KMS-11 (cell line): ENCODE results near the gene PPP2R3B.

ENCODE experiments used
- H2AFZ ChIP-seq: fragments of 200-600 bp; sonication (generic); 2 replicates; pipeline ENCODE4 v1.6.1; 2016; ENCODE audit warnings: antibody characterized with exemption, mixed run types, low read depth
- H3K27ac ChIP-seq: fragments of 200-600 bp; sonication (generic); 2 replicates; pipeline ENCODE4 v1.6.1; 2016; ENCODE audit warnings: mild to moderate bottlenecking, mixed run types
- H3K27me3 ChIP-seq: fragments of 200-600 bp; sonication (generic); 2 replicates; pipeline ENCODE4 v1.6.1; 2017; ENCODE audit warnings: mild to moderate bottlenecking, low read depth, mixed run types, moderate library complexity; ENCODE audit not compliant: insufficient read depth
- H3K36me3 ChIP-seq: fragments of 200-600 bp; sonication (generic); 2 replicates; pipeline ENCODE4 v1.6.1; 2017; ENCODE audit warnings: mild to moderate bottlenecking, mixed run types; ENCODE audit not compliant: insufficient read depth
- H3K4me1 ChIP-seq: fragments of 200-600 bp; sonication (generic); 2 replicates; pipeline ENCODE4 v1.6.1; 2016; ENCODE audit warnings: mild to moderate bottlenecking, low read depth, mixed run types; ENCODE audit not compliant: poor library complexity, severe bottlenecking
- H3K4me2 ChIP-seq: fragments of 200-600 bp; sonication (generic); 2 replicates; pipeline ENCODE4 v1.7.0; 2016; ENCODE audit warnings: mild to moderate bottlenecking, mixed run types
- H3K4me3 ChIP-seq: fragments of 200-600 bp; sonication (generic); IDR thresholded peaks from 2 replicates; pipeline ENCODE4 v1.6.1; 2017; ENCODE audit warnings: low read depth, low read length, mixed read lengths; ENCODE audit not compliant: insufficient read depth
- H3K79me2 ChIP-seq: fragments of 200-600 bp; sonication (generic); 2 replicates; pipeline ENCODE4 v1.6.1; 2016; ENCODE audit warnings: low read depth, mixed run types; ENCODE audit not compliant: insufficient read depth
- H3K9ac ChIP-seq: fragments of 200-600 bp; sonication (generic); 2 replicates; pipeline ENCODE4 v1.6.1; 2016; ENCODE audit warnings: mild to moderate bottlenecking, mixed run types
- H4K20me1 ChIP-seq: fragments of 200-600 bp; sonication (generic); 2 replicates; pipeline ENCODE4 v1.6.1; 2016; ENCODE audit warnings: mild to moderate bottlenecking, mixed run types; ENCODE audit not compliant: insufficient read depth
- CTCF ChIP-seq: fragments of 200-600 bp; sonication (generic); conservative IDR thresholded peaks from 2 replicates; pipeline ENCODE4 v1.6.1; 2017; ENCODE audit warnings: low read depth, mild to moderate bottlenecking, antibody characterized with exemption, low read length, moderate library complexity, mixed read lengths

The PPP2R3B gene

DNA sequence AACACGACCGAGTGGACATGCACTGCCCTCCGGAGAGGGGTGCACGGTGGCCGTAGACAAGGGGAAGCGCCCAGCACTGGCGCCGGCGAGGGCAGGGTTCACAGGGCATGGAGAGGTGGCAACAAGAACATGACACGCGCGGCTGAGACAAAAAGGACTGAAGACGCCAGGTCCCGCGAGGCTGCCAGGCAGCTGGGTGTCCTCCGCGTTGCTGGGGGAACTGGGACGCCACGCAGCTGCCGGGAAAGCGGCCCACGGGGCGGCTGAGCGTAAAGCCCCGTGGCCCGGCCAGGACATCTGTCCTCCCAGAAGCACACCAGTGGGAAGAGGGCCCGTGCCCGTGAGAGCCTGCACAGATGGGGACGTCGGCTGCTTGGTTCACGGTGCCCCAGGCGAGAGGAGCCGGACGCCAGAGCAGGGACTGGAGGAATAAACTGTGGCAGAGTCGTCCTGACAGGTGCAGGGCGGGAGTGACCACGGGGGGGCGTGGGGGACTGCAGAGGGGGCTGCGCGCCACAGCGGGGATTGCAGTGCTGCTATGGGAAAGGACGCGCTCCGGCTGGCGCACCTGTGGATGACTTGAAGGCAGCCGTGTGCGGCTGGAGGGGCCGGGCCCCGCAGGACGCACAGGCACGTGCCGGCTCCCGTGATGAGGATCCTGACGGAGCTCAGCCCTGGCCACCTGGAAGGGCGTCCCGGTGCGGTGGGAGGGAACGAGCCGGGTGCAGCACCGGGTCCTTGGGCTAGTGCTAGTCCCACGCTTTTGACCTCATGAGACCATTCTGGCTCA is 36.0 kb downstream of the PPP2R3B start:
- Histone ChIP-seq H3K79me2 (no peaks in the 10 kb centered on the region), H3K27ac (no peak overlapping the region)
- no peak for TF ChIP-seq CTCF

DNA sequence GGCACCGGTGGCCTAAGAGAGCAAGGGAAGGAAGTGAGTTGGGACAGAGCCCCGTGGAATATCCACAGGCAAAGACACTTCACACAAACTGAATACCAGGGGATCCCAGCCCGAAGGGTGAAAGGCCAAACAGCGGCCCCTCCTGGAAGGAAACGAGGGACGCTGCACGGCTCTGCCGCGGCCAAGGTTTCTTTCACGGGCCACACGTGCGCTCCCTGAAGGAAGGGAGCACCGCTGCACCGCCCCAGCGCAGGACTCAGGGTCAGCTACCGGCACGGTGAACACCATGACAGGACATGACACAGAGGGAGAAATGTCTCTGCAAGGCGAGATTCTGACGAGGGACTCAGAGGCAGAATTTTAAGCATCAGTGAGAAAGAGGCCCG is 36.6 kb downstream of the PPP2R3B start:
- Histone ChIP-seq H4K20me1 (no peaks in the 10 kb centered on the region), H3K36me3 (no peaks in the 10 kb centered on the region), H3K27ac (no peak overlapping the region)

More for the DNA sequence above, 36.0 kb downstream of the PPP2R3B start:
- Histone ChIP-seq H4K20me1 (no peaks in the 10 kb centered on the region), H3K4me2 (no peak overlapping the region), H3K36me3 (no peaks in the 10 kb centered on the region), H3K4me3 (no peak overlapping the region), H3K27me3 (no peaks in the 10 kb centered on the region), H2AFZ (no peak overlapping the region), H3K9ac (no peak overlapping the region), H3K4me1 (no peaks in the 10 kb centered on the region)

DNA sequence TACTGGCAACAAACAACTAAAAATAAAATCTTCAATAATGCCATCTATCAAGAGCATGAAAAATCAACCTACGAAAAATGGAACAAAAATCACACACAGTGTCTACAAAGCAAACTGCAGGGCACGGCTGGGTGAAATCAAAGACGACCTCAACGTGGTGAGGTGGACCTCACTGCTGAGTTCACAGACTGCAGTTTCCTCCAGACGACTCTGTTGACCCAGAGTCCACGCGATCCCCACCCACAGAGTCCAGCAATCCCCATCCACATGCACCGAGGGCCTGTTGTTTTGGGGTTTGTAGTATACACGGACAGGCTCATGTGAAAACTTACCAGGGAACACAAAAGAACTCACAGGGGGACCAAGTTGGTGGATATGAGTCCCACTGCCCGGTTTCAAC is 37.0 kb downstream of the PPP2R3B start:
- Histone ChIP-seq H3K79me2 (no peaks in the 10 kb centered on the region), H3K27ac (no peak overlapping the region)

More for the DNA sequence above, 36.6 kb downstream of the PPP2R3B start:
- Histone ChIP-seq H2AFZ (no peak overlapping the region), H3K27me3 (no peaks in the 10 kb centered on the region), H3K4me3 (no peak overlapping the region), H3K79me2 (no peaks in the 10 kb centered on the region), H3K9ac (no peak overlapping the region), H3K4me2 (no peak overlapping the region), H3K4me1 (no peaks in the 10 kb centered on the region)
- TF ChIP-seq CTCF: no peak

DNA sequence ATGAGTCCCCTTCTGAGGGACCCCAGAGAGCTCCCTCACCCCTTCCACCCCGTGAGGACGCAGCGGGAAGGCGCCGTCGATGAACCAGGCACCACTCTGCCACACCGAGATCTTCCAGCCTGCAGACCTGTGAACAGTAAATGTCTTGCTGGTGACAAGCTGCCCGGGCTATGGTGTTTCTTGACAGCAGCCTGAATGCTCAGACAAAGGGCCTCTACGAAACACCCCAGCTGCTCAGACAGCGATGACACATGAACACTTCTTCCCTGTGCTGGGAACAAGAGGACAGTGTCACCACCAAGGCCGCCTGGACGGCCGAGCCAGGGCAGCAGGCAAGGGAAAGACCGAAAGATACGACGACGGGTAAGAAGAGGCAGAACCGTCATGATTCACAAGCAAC is 37.5 kb downstream of the PPP2R3B start:
- Histone ChIP-seq H2AFZ (no peak overlapping the region), H3K36me3 (no peaks in the 10 kb centered on the region), H3K4me2 (no peak overlapping the region), H3K9ac (no peak overlapping the region), H3K27ac (no peak overlapping the region), H3K79me2 (no peaks in the 10 kb centered on the region), H4K20me1 (no peaks in the 10 kb centered on the region), H3K27me3 (no peaks in the 10 kb centered on the region), H3K4me3 (no peak overlapping the region), H3K4me1 (no peaks in the 10 kb centered on the region)
- no peak for TF ChIP-seq CTCF

More for the DNA sequence above, 37.0 kb downstream of the PPP2R3B start:
- Histone ChIP-seq H3K36me3 (no peaks in the 10 kb centered on the region), H3K4me2 (no peak overlapping the region), H3K27me3 (no peaks in the 10 kb centered on the region), H3K9ac (no peak overlapping the region), H3K4me3 (no peak overlapping the region), H3K4me1 (no peaks in the 10 kb centered on the region), H2AFZ (no peak overlapping the region), H4K20me1 (no peaks in the 10 kb centered on the region)
- no peak for TF ChIP-seq CTCF
